K562 (cell line): ENCODE results near the gene LGALS7. TPM values are rescaled to one million over a fixed set of nuclear protein-coding genes. Genes with fewer than 3 reads are reported as not detected.

Experiments used
- AFF4 ChIP-seq: sonication (generic); formaldehyde crosslinking; IDR thresholded peaks from 2 replicates; pipeline ENCODE4 v1.8.0; 2023; ENCODE audit warnings: mild to moderate bottlenecking, missing genetic modification reagents
- BACH1 ChIP-seq: fragments of 200-800 bp; sonication (Bioruptor generic); IDR thresholded peaks from 2 replicates; pipeline ENCODE4 v1.6.1; 2016; ENCODE audit warnings: missing genetic modification characterization, missing compliant biosample characterization
- CBFA2T3 ChIP-seq: fragments of 450-650 bp; IDR thresholded peaks from 2 replicates; pipeline ENCODE4 v1.6.1; 2017
- CCNT2 ChIP-seq: IDR thresholded peaks from 2 replicates; pipeline ENCODE4 v1.6.1; 2011; ENCODE audit warnings: borderline replicate concordance, low read depth, mild to moderate bottlenecking, moderate library complexity, mixed read lengths, low read length; ENCODE audit not compliant: insufficient read length; ENCODE audit errors: extremely low read depth
- HOMEZ ChIP-seq: fragments of 250-450 bp; sonication (Bioruptor Pico); IDR thresholded peaks from 2 replicates; pipeline ENCODE4 v1.4.0; 2020; ENCODE audit warnings: mild to moderate bottlenecking, moderate library complexity
- IRF1 ChIP-seq: sonication (generic); formaldehyde crosslinking; IDR thresholded peaks from 2 replicates; pipeline ENCODE4 v1.8.0; 2022; ENCODE audit warnings: missing genetic modification reagents, mild to moderate bottlenecking, borderline replicate concordance
- KDM2B ChIP-seq: fragments of 250-450 bp; sonication (Bioruptor Pico); IDR thresholded peaks from 2 replicates; pipeline ENCODE4 v1.8.0; 2021; ENCODE audit warnings: mild to moderate bottlenecking, moderate library complexity
- NR2F6 ChIP-seq: fragments of 450-650 bp; formaldehyde crosslinking; IDR thresholded peaks from 2 replicates; pipeline ENCODE4 v1.4.0; 2020; ENCODE audit warnings: mild to moderate bottlenecking
- RFX1 ChIP-seq: fragments of 450-650 bp; IDR thresholded peaks from 2 replicates; pipeline ENCODE4 v1.6.1; 2016; ENCODE audit warnings: mild to moderate bottlenecking, moderate library complexity
- SAFB2 ChIP-seq: fragments of 200-400 bp; formaldehyde crosslinking; IDR thresholded peaks from 2 replicates; pipeline ENCODE4 v1.6.1; 2018; ENCODE audit warnings: borderline replicate concordance, low read length, low read depth, moderate library complexity; ENCODE audit not compliant: severe bottlenecking
- ZNF431 ChIP-seq: sonication (generic); formaldehyde crosslinking; IDR thresholded peaks from 2 replicates; pipeline ENCODE4 v1.8.0; 2022; ENCODE audit warnings: mild to moderate bottlenecking, missing genetic modification reagents
- ZNF436 ChIP-seq: fragments of 250-450, 450-650 bp; sonication (Bioruptor Pico); formaldehyde crosslinking; IDR thresholded peaks from 2 replicates; pipeline ENCODE4 v1.7.0; 2020; ENCODE audit warnings: mild to moderate bottlenecking
- polyA plus RNA-seq, 8 experiments: library from polyadenylated mRNA; depleted of rRNA in 4 of 8; stranded (reverse) in 5 of 8; unstranded in 3 of 8; fragments of >200 nt; fragmentation: Nextera tagmentation in 2 of 8; fragmentation: Illumina TruSeq in 1 of 8; extraction: Ambion mirVana in 2 of 8; extraction: Trizol in 1 of 8; gene quantifications; 2 replicates each; pipeline versions ENCODE4 v1.2.1 to v1.2.3, GENCODE V29; 2011 to 2014; ENCODE audit warnings: inconsistent platforms in 1 of 8, missing spikeins in 1 of 8
- total RNA-seq, 7 experiments: library from RNA; depleted of rRNA in 6 of 7; stranded (reverse); fragments of >200 nt in 6 of 7; fragmentation: Illumina TruSeq in 2 of 7; extraction: Trizol in 2 of 7; gene quantifications; 2 replicates each; pipeline versions ENCODE4 v1.2.1 to v1.2.3, GENCODE V29; 2011 to 2021; ENCODE audit warnings: low replicate concordance in 1 of 7
- TF ChIP-seq, protein P1 (sequence below): fragments of 200-800 bp; sonication (Bioruptor generic); IDR thresholded peaks from 2 replicates; pipeline ENCODE4 v1.6.1; 2016; ENCODE audit warnings: missing genetic modification characterization, missing compliant biosample characterization

Gene LGALS7
- total and polyA plus RNA-seq, 9 of the 15 experiments (the other 6 are each of a cell fraction or from before 2014, with no cell fraction given), result not detected

DNA sequence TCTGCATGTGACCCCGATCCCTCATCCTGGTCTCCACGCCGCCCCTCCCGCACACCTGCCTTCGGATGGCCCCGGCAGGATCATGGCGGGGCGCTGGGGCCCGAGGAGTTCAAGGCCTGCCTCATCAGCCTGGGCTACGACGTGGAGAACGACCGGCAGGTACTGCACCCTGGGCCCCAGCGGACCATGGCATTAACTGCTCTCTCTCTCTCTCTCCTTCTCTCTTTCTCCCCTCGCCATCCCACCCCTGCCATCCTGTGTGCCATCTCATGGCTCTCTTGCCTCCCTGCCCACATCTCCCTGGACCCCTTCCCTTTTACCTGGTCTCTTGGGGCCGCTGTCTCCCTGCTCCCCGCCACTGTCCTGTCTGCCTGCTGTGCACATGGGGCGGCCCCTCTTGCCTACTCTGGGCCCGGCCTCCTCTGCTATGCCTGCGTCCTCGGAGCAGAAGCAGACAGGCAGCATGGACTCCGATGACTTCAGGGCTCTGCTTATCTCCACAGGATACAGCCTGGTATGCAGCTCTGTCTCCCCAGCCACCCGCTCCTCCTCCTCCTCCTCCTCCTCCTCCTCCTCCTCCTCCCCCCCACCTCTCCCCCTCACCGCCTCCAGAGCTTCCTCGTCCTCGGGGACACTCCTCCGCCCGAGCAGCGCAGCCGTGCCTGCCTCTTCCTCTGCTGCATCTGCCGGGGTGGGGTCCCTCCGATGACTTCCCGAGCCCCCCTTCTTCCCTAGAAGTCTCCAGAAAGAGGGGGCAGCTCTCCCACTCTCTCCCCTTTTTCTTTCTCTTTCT lies 45.3 kb downstream of the LGALS7 start (continued):
- TF ChIP-seq, protein P1, sequence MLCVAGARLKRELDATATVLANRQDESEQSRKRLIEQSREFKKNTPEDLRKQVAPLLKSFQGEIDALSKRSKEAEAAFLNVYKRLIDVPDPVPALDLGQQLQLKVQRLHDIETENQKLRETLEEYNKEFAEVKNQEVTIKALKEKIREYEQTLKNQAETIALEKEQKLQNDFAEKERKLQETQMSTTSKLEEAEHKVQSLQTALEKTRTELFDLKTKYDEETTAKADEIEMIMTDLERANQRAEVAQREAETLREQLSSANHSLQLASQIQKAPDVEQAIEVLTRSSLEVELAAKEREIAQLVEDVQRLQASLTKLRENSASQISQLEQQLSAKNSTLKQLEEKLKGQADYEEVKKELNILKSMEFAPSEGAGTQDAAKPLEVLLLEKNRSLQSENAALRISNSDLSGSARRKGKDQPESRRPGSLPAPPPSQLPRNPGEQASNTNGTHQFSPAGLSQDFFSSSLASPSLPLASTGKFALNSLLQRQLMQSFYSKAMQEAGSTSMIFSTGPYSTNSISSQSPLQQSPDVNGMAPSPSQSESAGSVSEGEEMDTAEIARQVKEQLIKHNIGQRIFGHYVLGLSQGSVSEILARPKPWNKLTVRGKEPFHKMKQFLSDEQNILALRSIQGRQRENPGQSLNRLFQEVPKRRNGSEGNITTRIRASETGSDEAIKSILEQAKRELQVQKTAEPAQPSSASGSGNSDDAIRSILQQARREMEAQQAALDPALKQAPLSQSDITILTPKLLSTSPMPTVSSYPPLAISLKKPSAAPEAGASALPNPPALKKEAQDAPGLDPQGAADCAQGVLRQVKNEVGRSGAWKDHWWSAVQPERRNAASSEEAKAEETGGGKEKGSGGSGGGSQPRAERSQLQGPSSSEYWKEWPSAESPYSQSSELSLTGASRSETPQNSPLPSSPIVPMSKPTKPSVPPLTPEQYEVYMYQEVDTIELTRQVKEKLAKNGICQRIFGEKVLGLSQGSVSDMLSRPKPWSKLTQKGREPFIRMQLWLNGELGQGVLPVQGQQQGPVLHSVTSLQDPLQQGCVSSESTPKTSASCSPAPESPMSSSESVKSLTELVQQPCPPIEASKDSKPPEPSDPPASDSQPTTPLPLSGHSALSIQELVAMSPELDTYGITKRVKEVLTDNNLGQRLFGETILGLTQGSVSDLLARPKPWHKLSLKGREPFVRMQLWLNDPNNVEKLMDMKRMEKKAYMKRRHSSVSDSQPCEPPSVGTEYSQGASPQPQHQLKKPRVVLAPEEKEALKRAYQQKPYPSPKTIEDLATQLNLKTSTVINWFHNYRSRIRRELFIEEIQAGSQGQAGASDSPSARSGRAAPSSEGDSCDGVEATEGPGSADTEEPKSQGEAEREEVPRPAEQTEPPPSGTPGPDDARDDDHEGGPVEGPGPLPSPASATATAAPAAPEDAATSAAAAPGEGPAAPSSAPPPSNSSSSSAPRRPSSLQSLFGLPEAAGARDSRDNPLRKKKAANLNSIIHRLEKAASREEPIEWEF (CRISPR knock-in tag), result no peak
- TF ChIP-seq HOMEZ (CRISPR knock-in tag), result no peak
- TF ChIP-seq NR2F6 (CRISPR knock-in tag), result no peak
- TF ChIP-seq SAFB2, result no peak
- TF ChIP-seq RFX1, result no peak
- TF ChIP-seq ZNF436 (CRISPR knock-in tag), result no peak
- TF ChIP-seq IRF1 (CRISPR knock-in tag), result no peak
- TF ChIP-seq BACH1 (tag), result no peak
- TF ChIP-seq AFF4 (CRISPR knock-in tag), result no peak
- no peak for TF ChIP-seq CCNT2
- TF ChIP-seq CBFA2T3, result 0 out of 2 replicates have a peak, but pooled peaks have one; percentile 40
- no peak for TF ChIP-seq ZNF431 (CRISPR knock-in tag)
- no peak for TF ChIP-seq KDM2B (CRISPR knock-in tag)
